COLO668 (cell line): ENCODE data around the gene SCIN.
"Not testable (repeated sequence)": the region's sequence is repeated elsewhere in the genome, so short reads cannot be mapped to it uniquely, and the experiment has no call there.

ENCODE experiments used
- DNase-seq: peaks from one replicate; lab custom pipeline; 2025; ENCODE audit not compliant: unreplicated experiment; lab: John Stamatoyannopoulos, UW

Gene SCIN

GRCh38 chr7:12570534-12571461 lies at the start of gene SCIN:
Gene SCIN (plus strand): TSS chr7:12570720. CDS start chr7:12570787, 67 bp downstream.
- DNase-seq, result peak; percentile 88

DNA sequence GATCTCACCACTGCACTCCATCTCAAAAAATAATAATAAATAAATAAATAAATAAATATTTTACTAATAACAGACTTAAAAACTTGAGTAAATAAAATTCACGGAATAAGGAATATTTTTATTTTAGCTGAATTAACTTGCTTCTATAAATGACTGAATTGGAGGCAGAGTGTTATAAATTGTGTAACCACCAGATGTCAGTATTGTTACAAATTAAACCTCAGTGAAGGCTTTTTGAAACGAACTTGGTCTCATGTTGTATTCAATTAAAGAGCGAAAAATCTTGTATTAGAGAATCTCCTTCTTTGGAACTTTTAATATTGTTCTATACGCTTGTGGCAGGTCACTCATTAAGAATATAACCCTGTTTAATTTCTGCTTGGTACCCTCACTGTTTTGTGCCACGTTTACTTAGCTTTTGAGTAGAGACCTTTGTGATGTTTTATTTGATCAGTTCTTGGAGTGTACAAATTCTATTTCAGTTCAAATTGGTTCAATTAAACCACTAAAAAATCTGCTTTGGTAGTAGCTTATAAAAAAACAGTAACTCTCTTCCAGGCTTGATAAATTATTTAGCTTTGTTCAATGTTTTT lies 45.6 kb upstream of the SCIN start:
- no peak for DNase-seq

GRCh38 chr7:12526693-12527092 lies 43.8 kb upstream of the SCIN start:
- DNase-seq, result not testable (repeated sequence)

DNA sequence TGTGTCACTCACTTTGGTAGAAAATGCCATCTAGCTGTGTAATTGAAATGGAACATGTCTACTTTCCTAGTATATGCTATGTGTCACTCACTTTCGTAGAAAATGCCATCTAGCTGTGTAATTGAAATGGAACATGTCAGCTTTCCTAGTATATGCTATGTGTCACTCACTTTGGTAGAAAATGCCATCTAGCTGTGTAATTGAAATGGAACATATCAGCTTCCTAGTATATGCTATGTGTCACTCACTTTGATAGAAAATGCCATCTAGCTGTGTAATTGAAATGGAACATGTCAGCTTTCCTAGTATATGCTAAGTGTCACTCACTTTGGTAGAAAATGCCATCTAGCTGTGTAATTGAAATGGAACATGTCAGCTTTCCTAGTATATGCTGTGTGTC lies 42.9 kb upstream of the SCIN start:
- not testable (repeated sequence) for DNase-seq

- no peak for DNase-seq
Measured at GRCh38 chr7:12529971-12530710, 40.4 kb upstream of the SCIN start.

DNA sequence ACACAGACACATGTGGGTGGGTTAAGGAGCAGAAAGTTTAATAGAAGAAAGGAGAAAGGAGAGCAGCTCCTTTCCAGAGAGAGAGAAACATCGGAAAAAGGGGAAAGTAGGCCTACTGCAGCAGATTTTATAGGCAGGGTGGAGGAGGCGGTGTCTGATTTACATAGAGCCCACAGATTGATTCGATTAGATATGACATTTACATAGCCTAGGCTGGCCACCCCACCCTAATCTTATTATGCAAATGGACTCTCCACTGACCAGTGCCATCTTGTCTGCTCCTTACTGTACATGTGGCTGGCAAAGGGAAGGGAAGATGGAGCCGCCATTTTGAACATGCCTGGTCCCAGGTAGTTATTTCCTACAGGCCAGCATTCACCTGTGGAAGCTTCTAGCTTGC lies 38.7 kb upstream of the SCIN start:
- DNase-seq, result no peak

- no peak for DNase-seq
Measured at GRCh38 chr7:12534046-12534445, 36.5 kb upstream of the SCIN start.

- DNase-seq, result no peak
Measured at GRCh38 chr7:12539681-12540080, 30.8 kb upstream of the SCIN start.

GRCh38 chr7:12540850-12541249 lies 29.7 kb upstream of the SCIN start:
- DNase-seq, result no peak

DNA sequence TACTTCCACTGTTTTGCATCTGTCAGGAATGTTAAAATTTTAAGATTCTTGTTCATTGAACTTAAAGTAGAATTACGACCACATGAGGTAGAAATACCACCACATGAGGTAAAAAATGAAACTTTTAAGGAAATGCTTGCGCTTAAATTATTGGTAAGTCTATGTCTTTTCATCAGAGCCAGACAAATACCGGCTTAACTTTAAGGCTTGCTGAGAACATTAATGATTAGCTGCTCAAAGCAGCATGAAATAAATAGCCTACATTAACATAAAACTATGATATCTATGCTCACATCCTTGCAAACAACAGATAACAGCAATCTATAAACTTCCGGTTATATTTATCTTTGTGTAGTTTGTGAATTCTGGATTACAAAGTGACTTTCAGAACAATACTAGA lies 26.9 kb upstream of the SCIN start:
- no peak for DNase-seq

- DNase-seq, result no peak
Measured at GRCh38 chr7:12549106-12549505, 21.4 kb upstream of the SCIN start.

DNA sequence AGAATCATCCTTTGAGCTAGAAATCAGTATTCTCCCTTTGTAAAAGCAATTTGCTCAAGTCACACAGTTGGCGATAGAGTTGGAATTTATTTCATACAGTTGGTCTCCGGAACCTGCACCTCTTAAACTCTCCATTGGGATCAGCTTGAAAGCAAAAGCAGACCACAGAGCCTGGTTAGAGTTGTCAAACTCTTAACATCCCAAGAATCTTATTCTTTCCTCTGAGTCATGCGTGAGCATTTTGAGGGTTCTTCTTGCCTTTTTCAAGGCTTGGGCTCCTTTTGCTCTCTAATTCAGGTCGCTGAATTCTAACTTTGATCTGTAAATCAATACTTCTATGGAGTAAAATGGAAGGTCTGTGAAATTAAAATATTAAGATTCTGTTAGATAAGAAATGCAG lies 19.6 kb upstream of the SCIN start:
- DNase-seq, result no peak

- DNase-seq, result no peak
Measured at GRCh38 chr7:12552876-12553275, 17.6 kb upstream of the SCIN start.

DNA sequence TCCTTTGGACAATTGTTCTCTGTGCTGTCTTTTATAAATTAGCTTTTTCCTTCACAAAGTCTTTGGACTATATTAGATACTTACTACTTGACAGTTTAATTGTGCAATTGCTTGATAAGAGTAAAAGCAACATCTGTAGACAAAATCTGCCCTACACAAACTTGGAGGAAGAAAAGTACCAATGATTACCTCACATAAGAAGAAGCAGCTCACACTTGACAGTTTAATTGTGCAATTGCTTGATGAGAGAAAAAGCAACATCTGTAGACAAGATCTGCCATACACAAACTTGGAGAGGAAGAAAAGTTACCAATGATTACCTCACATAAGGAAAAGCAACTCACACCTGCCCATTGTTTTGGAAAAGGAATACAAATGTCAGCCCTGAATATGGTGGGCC lies 17.1 kb upstream of the SCIN start:
- no peak for DNase-seq

- no peak for DNase-seq
Measured at GRCh38 chr7:12554351-12554750, 16.2 kb upstream of the SCIN start.

- DNase-seq, result no peak
Measured at GRCh38 chr7:12554872-12555271, 15.6 kb upstream of the SCIN start.

DNA sequence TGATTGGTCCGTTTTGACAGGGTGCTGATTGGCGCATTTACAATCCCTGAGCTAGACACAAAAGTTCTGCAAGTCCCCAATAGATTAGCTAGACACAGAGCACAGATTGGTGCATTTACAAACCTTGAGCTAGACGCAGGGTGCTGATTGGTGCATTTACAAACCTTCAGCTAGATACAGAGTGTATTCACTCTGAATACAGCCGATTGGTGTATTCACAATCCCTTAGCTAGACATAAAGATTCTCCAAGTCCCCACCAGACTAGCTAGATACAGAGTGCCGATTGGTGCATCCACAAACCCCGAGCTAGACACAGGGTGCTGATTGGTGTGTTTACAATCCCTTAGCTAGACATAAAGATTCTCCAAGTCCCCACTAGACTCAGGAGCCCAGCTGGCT lies 14.8 kb upstream of the SCIN start:
- DNase-seq, result not testable (repeated sequence)

DNA sequence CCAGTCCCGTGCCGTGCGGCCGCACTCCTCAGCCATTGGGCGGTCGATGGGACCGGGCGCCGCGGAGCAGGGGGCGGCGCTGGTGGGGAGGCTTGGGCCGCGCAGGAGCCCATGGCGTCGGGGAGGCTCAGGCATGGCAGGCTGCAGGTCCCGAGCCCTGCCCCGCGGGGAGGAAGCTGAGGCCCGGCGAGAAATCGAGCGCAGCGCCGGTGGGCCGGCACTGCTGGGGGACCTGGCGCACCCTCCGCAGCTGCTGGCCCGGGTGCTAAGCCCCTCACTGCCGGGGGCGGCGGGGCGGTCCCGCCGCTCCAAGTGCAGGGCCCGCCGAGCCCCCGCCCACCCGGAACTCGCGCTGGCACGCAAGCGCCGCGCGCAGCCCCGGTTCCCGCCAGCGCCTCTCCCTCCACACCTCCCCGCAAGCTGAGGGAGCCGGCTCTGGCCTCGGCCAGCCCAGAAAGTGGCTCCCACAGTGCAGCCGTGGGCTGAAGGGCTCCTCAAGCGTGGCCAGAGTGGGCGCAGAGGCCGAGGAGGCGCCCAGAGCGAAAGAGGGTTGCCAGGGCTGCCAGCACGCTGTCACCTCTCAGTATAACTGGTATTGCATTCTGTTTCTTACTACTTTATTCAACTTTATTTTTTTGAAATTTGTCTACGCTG lies 14.3 kb upstream of the SCIN start:
- DNase-seq, result not testable (repeated sequence)

- no peak for DNase-seq
Measured at GRCh38 chr7:12557282-12557681, 13.2 kb upstream of the SCIN start.

DNA sequence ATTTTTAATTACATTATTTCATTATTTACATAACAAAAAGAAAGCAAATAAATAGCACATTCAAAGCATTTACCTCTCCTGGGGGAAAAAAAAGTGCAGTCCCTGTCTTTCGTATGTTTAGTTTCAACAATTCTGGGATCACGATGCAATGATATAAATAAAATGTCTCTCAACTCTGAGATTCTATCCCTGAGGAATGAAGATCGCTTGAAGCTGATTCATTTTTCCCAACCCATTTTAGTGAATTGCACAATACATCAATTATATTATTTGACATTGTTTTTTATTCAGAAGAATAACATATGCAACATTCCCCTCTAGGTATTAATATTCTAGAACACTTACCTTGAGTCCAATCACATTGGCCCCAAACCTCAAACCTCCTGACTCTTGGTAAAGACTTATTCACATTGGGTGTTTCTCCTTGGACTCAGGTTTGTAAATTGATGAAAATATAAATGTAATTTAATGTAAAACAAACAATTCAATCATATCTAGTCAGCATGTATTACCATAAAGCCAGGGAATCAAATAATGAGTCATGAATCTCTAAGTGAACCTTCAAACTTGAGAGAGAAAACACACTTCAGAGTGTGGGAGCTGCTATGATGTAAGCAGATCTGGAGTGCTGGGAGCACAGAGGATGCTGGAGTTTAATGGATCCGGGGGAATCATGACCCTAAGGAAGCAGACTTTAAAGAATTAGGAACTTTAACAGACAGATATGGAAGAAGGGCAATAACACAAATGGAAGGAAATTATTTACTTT lies 5.3 kb upstream of the SCIN start:
- no peak for DNase-seq

DNA sequence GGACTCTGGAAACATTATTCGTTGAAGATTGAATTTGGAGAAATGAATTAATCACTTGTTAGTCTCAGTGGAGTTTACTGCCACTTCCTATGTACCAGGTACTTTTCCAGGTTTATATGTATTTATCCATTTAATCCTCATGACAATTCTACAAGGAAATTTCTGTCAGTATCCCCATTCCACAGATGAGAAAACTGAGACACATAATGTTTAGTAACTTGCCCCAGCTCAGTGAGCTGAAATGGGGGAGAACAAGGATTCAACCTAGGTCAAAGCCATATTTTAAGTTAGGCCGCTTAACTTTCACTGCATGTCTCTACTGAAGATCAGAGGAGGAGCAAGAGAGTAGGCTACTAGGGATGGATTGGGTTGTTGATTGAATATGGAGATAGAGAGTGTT lies 4.6 kb upstream of the SCIN start:
- no peak for DNase-seq
